Neural progenitor cell (in vitro differentiated cells): ENCODE data around the gene PDZRN4.

ENCODE experiments used
- EZH2phosphoT487 ChIP-seq: fragments of 200-600 bp; sonication (generic); IDR thresholded peaks from 2 replicates; pipeline ENCODE4 v1.6.1; 2017; ENCODE audit warnings: antibody characterized with exemption
- TF ChIP-seq, protein P1 (sequence below): fragments of 200-600 bp; sonication (generic); IDR thresholded peaks from 2 replicates; pipeline ENCODE4 v1.5.1; 2017; ENCODE audit warnings: antibody characterized with exemption, mild to moderate bottlenecking

DNA sequence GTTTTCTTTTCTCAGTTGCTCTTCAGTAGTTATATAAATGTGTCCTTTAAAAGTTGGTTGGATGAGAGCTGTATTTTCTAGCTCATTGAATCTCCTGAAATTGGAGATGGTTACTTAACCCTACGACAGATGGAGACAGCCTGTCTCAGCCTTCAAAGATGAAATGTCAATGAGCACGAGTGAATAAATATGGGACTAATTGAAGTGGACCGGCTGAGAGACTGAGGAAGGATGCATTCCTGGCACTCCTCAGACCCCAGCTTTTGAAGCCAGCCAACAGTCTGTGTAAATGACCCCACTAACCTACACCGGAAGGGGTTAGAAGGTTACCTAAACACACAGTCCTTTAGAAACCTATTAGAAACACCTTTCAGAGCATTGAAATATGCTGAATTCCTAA, 46.6 kb downstream of the PDZRN4 start:
- TF ChIP-seq, protein P1, sequence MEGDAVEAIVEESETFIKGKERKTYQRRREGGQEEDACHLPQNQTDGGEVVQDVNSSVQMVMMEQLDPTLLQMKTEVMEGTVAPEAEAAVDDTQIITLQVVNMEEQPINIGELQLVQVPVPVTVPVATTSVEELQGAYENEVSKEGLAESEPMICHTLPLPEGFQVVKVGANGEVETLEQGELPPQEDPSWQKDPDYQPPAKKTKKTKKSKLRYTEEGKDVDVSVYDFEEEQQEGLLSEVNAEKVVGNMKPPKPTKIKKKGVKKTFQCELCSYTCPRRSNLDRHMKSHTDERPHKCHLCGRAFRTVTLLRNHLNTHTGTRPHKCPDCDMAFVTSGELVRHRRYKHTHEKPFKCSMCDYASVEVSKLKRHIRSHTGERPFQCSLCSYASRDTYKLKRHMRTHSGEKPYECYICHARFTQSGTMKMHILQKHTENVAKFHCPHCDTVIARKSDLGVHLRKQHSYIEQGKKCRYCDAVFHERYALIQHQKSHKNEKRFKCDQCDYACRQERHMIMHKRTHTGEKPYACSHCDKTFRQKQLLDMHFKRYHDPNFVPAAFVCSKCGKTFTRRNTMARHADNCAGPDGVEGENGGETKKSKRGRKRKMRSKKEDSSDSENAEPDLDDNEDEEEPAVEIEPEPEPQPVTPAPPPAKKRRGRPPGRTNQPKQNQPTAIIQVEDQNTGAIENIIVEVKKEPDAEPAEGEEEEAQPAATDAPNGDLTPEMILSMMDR, result no peak
- no peak for TF ChIP-seq EZH2phosphoT487
